GM23338 (cell line): Measurements from ENCODE around the gene PDE7B. TPM values are rescaled to one million over a fixed set of nuclear protein-coding genes. Genes with fewer than 3 reads are reported as not detected.

Experiments used
- ATAC-seq: fragments of 200-7000 bp; cut with Tn5 transposase; 3 replicates; pipeline ENCODE4 v1.9.1; 2020
- DNase-seq: peaks from one replicate; pipeline ENCODE4 v3.0.0-alpha.2; 2015; ENCODE audit warnings: low spot score
- H2AFZ ChIP-seq: fragments of 200-600 bp; sonication (generic); 2 replicates; pipeline ENCODE4 v1.8.0; 2016; ENCODE audit warnings: antibody characterized with exemption, mild to moderate bottlenecking, moderate library complexity
- H3F3A ChIP-seq: fragments of 200-600 bp; sonication (generic); replicated peaks from 2 replicates; pipeline ENCODE4 v1.8.0; 2017; ENCODE audit warnings: antibody characterized with exemption, mixed run types, low read depth
- H3K27ac ChIP-seq: fragments of 200-600 bp; sonication (generic); 2 replicates; pipeline ENCODE4 v1.6.1; 2016; ENCODE audit warnings: low read depth
- H3K27me3 ChIP-seq: fragments of 200-600 bp; sonication (generic); 2 replicates; pipeline ENCODE4 v1.8.0; 2016; ENCODE audit warnings: mild to moderate bottlenecking, mixed run types, moderate library complexity; ENCODE audit not compliant: insufficient read depth
- H3K36me3 ChIP-seq: fragments of 200-600 bp; sonication (generic); 2 replicates; pipeline ENCODE4 v1.8.0; 2016; ENCODE audit warnings: mild to moderate bottlenecking; ENCODE audit not compliant: insufficient read depth
- H3K4me1 ChIP-seq: fragments of 200-600 bp; sonication (generic); 2 replicates; pipeline ENCODE4 v1.8.0; 2016; ENCODE audit warnings: mild to moderate bottlenecking, moderate library complexity; ENCODE audit not compliant: insufficient read depth
- H3K4me2 ChIP-seq: fragments of 200-600 bp; sonication (generic); 2 replicates; pipeline ENCODE4 v1.7.1; 2017; ENCODE audit warnings: mixed run types
- H3K4me3 ChIP-seq: fragments of 200-600 bp; sonication (generic); 2 replicates; pipeline ENCODE4 v1.6.1; 2016; ENCODE audit warnings: mixed run types
- H3K79me2 ChIP-seq: fragments of 200-600 bp; sonication (generic); replicated peaks from 2 replicates; pipeline ENCODE4 v1.8.0; 2017; ENCODE audit warnings: mild to moderate bottlenecking; ENCODE audit not compliant: insufficient read depth
- H3K9me2 ChIP-seq: fragments of 200-600 bp; sonication (generic); 2 replicates; pipeline ENCODE4 v1.8.0; 2017; ENCODE audit not compliant: insufficient read depth
- H4K20me1 ChIP-seq: fragments of 200-600 bp; sonication (generic); replicated peaks from 2 replicates; pipeline ENCODE4 v1.8.0; 2017; ENCODE audit warnings: mild to moderate bottlenecking; ENCODE audit not compliant: insufficient read depth
- H3K27ac Mint-ChIP-seq: 2 replicates; pipeline ENCODE4 v1.8.0; 2020; ENCODE audit warnings: inconsistent platforms, mild to moderate bottlenecking, moderate library complexity, mixed read lengths
- H3K27me3 Mint-ChIP-seq: 3 replicates; pipeline ENCODE4 v1.8.0; 2022; ENCODE audit warnings: low read depth, mild to moderate bottlenecking, moderate library complexity, mixed read lengths, inconsistent platforms; ENCODE audit not compliant: insufficient read depth, poor library complexity
- H3K36me3 Mint-ChIP-seq: 3 replicates; pipeline ENCODE4 v1.8.0; 2021; ENCODE audit warnings: low read depth, mild to moderate bottlenecking, inconsistent platforms, moderate library complexity, mixed read lengths
- H3K4me1 Mint-ChIP-seq: 3 replicates; pipeline ENCODE4 v1.8.0; 2020; ENCODE audit warnings: mild to moderate bottlenecking, inconsistent platforms, mixed read lengths
- H3K4me3 Mint-ChIP-seq: 3 replicates; pipeline ENCODE4 v1.8.0; 2021; ENCODE audit warnings: moderate library complexity, mild to moderate bottlenecking, inconsistent platforms, mixed read lengths
- H3K9me3 Mint-ChIP-seq: 3 replicates; pipeline ENCODE4 v1.8.0; 2020; ENCODE audit warnings: moderate library complexity, mild to moderate bottlenecking, inconsistent platforms, mixed read lengths
- CREB1 ChIP-seq: fragments of 250-450 bp; sonication (Bioruptor Pico); IDR thresholded peaks from 2 replicates; pipeline ENCODE4 v1.5.0; 2020; ENCODE audit warnings: low read depth, mild to moderate bottlenecking, moderate library complexity
- CTCF ChIP-seq, 2 experiments: fragments of 200-600 bp in 1 of 2; sonication (generic) in 1 of 2; conservative IDR thresholded peaks; 2 replicates each; pipeline versions ENCODE4 v1.5.1 to v1.6.1; 2016 to 2017; ENCODE audit warnings: antibody characterized with exemption in 2 of 2, low read depth in 2 of 2, mild to moderate bottlenecking in 2 of 2, moderate library complexity in 1 of 2
- ETS1 ChIP-seq: IDR thresholded peaks from 2 replicates; pipeline ENCODE4 v1.6.1; 2016; ENCODE audit warnings: antibody characterized with exemption
- EZH2 ChIP-seq: fragments of 200-600 bp; sonication (generic); IDR thresholded peaks from one replicate; pipeline ENCODE4 v1.8.0; 2017; ENCODE audit warnings: antibody characterized with exemption, mild to moderate bottlenecking, low read depth; ENCODE audit not compliant: unreplicated experiment
- EZH2phosphoT487 ChIP-seq: fragments of 200-600 bp; sonication (generic); IDR thresholded peaks from one replicate; pipeline ENCODE4 v1.8.1; 2018; ENCODE audit warnings: antibody characterized with exemption; ENCODE audit not compliant: unreplicated experiment
- JUNB ChIP-seq: IDR thresholded peaks from one replicate; pipeline ENCODE4 v1.6.1; 2016; ENCODE audit warnings: antibody characterized with exemption; ENCODE audit not compliant: unreplicated experiment
- NANOG ChIP-seq: IDR thresholded peaks from 2 replicates; pipeline ENCODE4 v1.6.1; 2016; ENCODE audit warnings: antibody characterized with exemption, borderline replicate concordance
- POLR2AphosphoS5 ChIP-seq: IDR thresholded peaks from 2 replicates; pipeline ENCODE4 v1.6.1; 2016; ENCODE audit warnings: antibody characterized with exemption, low read depth
- REST ChIP-seq: IDR thresholded peaks from one replicate; pipeline ENCODE4 v1.6.1; 2018; ENCODE audit warnings: antibody characterized with exemption; ENCODE audit not compliant: unreplicated experiment
- STAT1 ChIP-seq: IDR thresholded peaks from one replicate; pipeline ENCODE4 v1.6.1; 2016; ENCODE audit warnings: antibody characterized with exemption; ENCODE audit not compliant: unreplicated experiment
- ZNF114 ChIP-seq: fragments of 250-450 bp; sonication (Bioruptor Pico); IDR thresholded peaks from 2 replicates; pipeline ENCODE4 v1.5.0; 2020; ENCODE audit warnings: mild to moderate bottlenecking, moderate library complexity
- ZNF331 ChIP-seq: fragments of 250-450 bp; sonication (Bioruptor Pico); IDR thresholded peaks from 2 replicates; pipeline ENCODE4 v1.5.0; 2020; ENCODE audit warnings: low read depth, mild to moderate bottlenecking, moderate library complexity
- ZNF462 ChIP-seq: fragments of 250-450 bp; sonication (Bioruptor Pico); IDR thresholded peaks from 2 replicates; pipeline ENCODE4 v1.5.0; 2020; ENCODE audit warnings: mild to moderate bottlenecking, moderate library complexity
- polyA plus RNA-seq: library from polyadenylated mRNA; unstranded; fragments of >200 nt; fragmentation: Nextera tagmentation; extraction: Ambion mirVana; gene quantifications from 2 replicates; pipeline ENCODE4 v1.2.1, GENCODE V29; 2016
- total RNA-seq: library from RNA; depleted of rRNA; stranded (reverse); fragments of >200 nt; shearing (Covaris generic); gene quantifications from 2 replicates; pipeline ENCODE4 v1.2.3, GENCODE V29; 2014

Gene PDE7B
- total and polyA plus RNA-seq, 2 experiments from 2014 or later = 0.07 TPM; not detected in 1

GRCh38 chr6:136226674-136227377, 375.3 kb downstream of the PDE7B start:
- no peaks in the 10 kb centered on the region for H3K36me3 ChIP-seq
- H3K27me3 ChIP-seq = no peaks in the 10 kb centered on the region
- H3F3A ChIP-seq = no peaks in the 10 kb centered on the region
- H3K9me3 Mint-ChIP-seq = peaks cover 4% of the 10 kb centered on the region; the same call in 1 of the 3 replicates
- no peaks in the 10 kb centered on the region; the same call in 2 of the 3 replicates for H3K4me1 Mint-ChIP-seq
- H3K79me2 ChIP-seq = no peaks in the 10 kb centered on the region
- no peak overlapping the region for H3K4me2 ChIP-seq
- ATAC-seq (no peak), DNase-seq (no peak)
- no peaks in the 10 kb centered on the region for H3K4me1 ChIP-seq
- H3K27ac ChIP-seq = no peak overlapping the region
- H2AFZ ChIP-seq = no peak overlapping the region
- no peak overlapping the region for H3K4me3 Mint-ChIP-seq
- H3K27ac Mint-ChIP-seq = no peak overlapping the region
- no peaks in the 10 kb centered on the region for H3K9me2 ChIP-seq
- no peaks in the 10 kb centered on the region for H4K20me1 ChIP-seq
- H3K36me3 Mint-ChIP-seq = peaks cover 6% of the 10 kb centered on the region; the same call in 1 of the 3 replicates
- TF ChIP-seq EZH2 = no peak
- TF ChIP-seq STAT1 = no peak
- no peak for TF ChIP-seq JUNB
- TF ChIP-seq ZNF114 = no peak
- TF ChIP-seq POLR2AphosphoS5 = no peak
- TF ChIP-seq REST = no peak
- no peak for TF ChIP-seq ETS1
- TF ChIP-seq EZH2phosphoT487 = no peak
- TF ChIP-seq NANOG = no peak
- no peak for TF ChIP-seq CTCF (conservative IDR thresholded peaks at IDR 0.05; ENCODE audit: low read depth in 2 of 2)
- TF ChIP-seq ZNF331 (CRISPR knock-in tag) = no peak
- TF ChIP-seq ZNF462 = no peak
- no peak for TF ChIP-seq CREB1
- no peak overlapping the region for H3K4me3 ChIP-seq
- no peaks in the 10 kb centered on the region for H3K27me3 Mint-ChIP-seq
